GM12874 (cell line): ENCODE measurements around the gene ACP6.

Source experiments
- CTCF ChIP-seq: IDR thresholded peaks from 2 replicates; pipeline ENCODE4 v1.5.1; 2011; ENCODE audit warnings: low read depth, mild to moderate bottlenecking, control low read depth, low read length, moderate library complexity; ENCODE audit not compliant: insufficient read depth

Gene ACP6

DNA sequence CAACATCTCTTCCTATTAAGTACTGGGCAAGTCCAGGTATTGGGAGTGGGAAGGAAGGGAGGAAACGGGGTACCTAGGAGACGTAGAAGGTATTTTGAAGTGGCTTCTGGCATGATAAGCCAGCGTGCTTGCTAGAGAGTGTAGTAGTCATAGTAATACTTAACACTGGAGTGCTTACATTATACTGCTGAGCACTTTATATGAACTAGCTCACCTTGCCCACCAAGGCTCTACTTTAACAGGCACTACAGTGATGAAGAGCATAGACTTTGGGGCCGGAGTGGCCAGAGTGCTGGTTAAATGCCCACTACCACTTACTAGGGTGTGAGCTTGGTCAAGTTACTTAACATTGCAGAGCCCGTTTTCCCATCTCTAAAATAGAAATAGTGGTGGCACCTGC is 61.7 kb downstream of the ACP6 start:
- TF ChIP-seq CTCF: no peak

- TF ChIP-seq CTCF: no peak
These were observed 64.7 kb downstream of the ACP6 start for GRCh38 chr1:147605591-147605990.

DNA sequence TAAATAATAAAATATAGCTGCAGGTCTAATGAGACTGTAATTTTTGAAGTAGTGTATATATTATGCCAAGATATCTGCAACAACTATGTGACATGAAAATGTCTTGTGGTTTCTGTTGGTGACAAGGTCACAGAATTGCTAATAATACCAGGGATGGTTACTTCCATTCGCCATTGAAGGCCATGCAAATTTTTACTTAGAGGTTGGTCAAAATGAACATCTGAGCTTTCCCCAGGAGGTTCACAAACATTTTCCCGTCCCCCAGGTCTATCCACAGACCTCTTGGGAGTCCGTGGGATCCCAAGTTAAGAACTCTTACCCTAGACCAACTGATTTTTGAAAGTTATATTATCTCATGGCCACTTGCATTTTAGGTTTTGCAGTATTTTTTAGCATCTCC is 66.3 kb downstream of the ACP6 start:
- no peak for TF ChIP-seq CTCF

DNA sequence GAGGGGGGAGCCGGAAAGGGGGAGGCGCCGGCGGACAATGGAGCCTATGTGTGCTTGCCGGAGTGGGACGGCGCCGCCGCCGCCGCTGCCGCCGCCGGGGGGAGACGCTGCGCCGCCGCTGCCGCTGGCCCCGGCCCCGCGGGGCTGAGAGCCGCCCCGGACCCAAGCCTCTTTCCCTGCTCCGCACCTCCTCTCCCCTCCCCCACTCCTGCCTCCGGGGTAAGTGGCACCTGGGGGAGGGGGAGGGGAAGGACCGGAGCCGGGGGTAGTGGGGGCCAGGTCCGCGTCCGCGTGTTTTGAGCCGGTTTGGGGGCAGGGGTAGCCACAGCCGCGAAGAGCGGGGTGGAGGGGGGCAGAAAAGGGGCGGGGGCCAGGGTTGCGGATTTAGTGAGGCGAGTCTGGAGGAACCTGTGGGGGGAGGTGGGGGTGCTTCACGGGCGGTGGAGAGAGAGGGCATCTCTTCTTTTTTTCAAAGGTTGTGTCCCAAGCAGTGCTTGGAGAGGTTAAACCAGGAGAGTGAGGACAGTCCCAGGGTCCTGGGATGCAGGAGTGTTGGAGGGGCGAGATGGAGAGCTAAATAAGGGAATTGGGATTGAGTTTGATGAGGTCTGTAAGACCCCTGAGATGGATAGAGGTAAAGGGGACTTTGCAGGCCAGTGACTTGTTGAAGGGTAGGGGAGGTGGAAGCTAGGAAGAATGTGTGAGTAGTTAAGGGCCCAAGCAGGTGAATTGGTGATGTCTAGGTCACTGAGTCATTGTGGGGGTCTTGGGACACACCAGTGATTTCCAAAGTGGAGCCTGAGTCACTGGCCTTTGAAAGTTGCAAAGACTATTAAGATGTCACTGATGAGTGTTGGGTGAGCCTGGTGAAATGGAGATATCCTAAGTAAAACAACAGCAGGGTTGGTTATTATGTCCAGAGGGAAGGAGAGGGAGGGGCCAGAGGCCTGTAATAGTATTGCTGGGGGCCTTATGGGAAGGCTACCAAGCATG is 69.9 kb downstream of the ACP6 start:
- 0 out of 2 replicates have a peak, but pooled peaks have one; percentile 10 for TF ChIP-seq CTCF

GRCh38 chr1:147599362-147600118 is 70.8 kb downstream of the ACP6 start:
- no peak for TF ChIP-seq CTCF

DNA sequence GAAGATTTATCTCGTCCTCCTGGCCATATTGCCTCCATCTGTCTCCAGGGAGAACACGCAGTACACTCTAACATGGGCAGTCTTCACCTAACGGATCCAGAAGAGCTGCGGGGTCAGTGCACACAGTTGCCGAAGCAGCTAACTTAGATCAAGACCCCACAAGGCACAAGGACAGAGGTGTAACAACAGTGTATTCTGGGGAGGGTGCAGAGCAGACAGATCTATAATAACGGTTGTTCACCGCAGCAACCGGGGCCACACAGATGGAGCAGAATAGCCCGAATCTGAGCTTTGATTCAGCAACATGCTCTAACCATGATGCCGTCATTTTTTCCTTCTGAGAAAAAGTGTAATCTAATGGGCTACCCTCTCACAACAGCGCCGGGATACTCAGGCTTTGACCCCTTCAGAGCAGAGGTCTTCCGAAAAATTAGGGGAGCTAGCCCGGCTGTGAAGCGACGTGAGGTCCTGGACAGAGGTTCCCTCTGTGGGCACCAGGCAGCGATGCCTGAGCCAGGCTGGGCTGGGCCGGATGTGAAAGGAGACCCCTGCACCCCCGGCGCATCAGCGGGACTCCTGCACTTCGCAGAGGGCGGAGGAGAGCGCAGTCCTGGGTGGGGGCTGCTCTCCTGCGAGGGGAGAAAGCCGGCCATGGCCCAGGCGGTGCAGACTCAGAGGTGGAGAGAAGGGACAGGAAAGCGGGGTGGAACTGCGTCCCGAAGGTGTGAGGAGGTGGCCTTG is 71.5 kb downstream of the ACP6 start:
- TF ChIP-seq CTCF: no peak

- no peak for TF ChIP-seq CTCF
These were observed 73.3 kb downstream of the ACP6 start for GRCh38 chr1:147597010-147597409.
